NCI-H2196 treated with DMSO at 0.1 percent for 48 hours (cell line): Measurements from ENCODE around the gene REG3G.

ENCODE experiments used
- DNase-seq: peaks from one replicate; lab custom pipeline; 2025; ENCODE audit not compliant: unreplicated experiment; lab: John Stamatoyannopoulos, UW

Gene REG3G

DNA sequence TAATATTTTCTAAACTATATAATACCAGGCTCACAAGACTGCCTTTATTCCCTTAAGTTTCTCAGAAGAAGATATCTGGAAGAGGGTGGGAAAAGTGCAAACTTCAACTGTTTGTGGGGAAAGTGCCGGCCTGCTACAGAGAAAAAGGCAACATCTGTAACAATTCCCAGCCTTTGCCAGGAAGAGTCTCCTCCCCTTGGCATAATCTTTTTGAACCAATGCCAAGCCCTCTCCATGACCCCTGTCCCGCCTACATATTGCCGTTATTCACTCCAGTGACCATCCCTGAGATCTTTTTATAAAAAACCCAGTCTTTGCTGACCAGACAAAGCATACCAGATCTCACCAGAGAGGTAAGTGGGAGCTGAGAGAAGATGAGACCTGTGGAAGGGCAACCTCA, at the start of gene REG3G:
REG3G (plus strand) TSS at position 282 of the 400 bp plus-strand sequence. CDS start 392 bp downstream, outside the sequence.
- DNase-seq: no peak

DNA sequence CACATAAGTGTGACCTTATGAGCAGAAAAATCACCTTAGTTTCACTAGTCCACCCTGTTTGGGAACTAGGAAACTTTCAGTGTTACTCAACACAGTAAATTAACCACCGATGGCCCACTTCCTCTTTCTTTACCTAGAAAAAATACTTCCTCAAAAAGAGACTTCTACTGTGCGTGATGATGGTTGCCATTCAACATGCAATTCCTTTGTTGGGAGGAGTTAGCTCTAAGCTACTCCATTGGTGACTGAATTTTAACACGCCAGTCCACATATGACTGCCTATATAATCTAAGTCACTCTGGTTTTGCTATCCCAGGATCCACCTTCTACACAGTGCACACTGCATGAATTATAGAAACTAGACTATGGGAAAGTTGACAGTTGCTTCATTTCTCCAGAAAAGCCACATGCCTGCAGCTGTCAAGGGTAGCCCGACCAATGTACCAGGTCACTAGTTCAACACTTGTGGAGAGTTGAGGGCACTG, 47.8 kb upstream of the REG3G start:
- DNase-seq: no peak

DNA sequence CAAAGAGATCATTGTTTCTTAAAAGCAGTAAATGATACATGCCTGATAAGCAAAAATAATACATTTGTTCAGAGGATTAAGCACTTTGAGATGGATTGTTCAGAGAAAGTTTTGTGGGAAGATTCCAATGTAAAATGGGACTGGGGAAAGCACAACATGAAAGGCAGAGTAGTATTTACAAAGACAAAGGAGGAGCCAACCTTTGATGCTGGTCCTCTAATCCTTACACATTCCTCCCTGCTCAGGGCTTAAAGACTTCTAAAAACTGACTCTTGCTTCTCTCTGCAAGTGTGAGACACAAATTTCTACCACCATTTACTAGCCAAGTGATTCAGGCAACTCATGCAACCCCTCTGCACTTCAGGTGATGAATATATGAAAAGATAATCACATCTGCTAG, 47.2 kb upstream of the REG3G start:
- no peak for DNase-seq

DNA sequence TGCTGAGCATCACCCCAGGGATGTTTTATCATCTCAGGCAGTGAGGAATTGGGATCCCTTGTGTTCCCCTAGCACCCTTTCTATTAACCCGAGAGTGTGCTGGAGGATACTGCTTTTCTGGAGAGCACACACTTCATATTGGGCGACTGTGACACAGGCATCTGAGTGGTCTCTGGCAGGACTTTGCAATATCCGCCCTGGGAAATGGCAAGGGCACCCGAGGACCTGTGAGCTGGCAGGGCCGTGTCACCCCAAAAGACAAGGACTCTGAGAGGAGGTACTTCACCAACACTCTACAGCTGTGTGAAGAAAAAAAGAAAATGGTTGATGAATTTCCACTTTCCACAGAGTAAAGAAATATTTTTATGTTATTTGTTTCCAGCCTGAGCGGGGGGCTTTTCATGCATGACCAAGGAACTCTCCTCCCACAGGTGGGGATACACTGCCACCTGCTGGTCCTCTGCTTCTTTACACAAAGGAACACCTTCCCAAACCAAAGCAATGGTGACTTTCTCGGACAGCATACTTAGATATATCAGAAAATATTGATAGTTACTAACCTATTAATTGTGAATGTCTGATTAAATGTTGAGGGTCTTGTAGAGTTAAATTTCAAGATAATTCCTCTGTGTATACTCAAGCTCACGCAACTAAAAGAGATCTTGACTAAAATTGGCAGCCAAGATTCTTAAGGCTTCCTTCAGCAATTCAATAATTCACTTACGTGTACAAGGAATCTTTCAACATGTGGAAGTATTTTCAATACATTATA, 45.9 kb upstream of the REG3G start:
- DNase-seq: no peak

DNA sequence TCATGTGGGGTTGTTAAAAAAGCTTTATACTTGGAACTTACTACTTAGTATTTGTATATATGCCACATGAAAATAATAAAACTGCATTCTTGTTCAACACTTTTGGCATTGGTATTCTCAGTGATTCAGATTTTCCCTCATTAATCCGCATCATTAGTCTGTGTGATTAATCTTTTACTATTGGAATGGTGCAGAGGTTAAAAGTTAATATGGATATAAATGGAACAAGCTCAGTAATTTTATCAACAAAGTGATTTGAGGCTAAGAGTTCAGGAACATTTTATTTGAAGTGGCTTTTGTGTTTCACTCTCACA, 45.4 kb upstream of the REG3G start:
- no peak for DNase-seq

DNA sequence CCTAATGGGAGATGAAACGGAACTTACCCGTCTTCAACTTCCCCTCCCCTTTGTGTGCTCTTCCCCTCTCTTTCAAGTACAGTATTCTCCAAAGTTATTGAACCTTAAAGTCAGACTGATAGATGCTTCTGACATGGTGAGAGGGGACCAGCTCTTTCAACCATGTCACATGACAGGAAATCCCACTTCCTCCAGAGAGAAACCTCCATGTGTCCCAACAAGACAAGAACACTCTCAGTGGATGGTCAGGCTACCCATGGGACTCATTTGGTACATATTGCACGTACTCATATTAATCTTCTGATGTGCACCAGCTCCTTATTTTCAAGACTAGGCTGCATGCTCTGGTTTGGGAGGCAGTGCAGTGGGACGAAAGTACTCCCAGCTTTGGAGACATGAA, 44.6 kb upstream of the REG3G start:
- DNase-seq: no peak

DNA sequence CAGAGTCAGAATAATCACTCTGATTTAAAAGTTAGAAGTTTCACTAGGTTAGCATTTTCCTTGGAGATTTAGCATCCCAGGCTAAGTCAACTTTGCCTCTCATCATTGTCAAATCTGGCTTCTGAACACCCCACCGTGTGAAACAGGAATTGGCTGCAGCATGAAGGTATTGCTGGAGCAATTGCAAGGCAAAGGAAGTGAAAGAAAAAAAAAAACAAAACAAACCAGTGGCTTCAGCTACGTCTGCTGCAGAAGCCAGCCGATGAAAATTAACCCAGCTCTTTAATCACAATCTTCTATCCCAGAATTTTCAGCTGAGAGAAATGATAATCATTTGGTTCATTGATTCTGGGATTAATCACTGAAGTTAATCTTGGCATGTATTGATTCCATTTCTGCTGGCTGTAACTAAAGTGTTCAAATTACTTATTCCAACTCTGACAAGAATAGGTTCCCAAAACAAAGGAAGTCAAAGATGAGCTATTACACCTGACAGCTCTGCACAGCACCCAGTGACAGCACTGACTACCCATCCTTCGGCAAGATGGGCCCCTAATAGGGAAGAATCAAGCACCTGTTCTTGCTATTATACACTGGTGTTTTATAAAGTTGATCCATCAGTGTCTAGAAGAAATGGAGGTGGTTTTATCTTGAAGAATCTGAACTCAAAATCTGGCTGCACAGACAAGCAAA, 42.7 kb upstream of the REG3G start:
- DNase-seq: no peak

DNA sequence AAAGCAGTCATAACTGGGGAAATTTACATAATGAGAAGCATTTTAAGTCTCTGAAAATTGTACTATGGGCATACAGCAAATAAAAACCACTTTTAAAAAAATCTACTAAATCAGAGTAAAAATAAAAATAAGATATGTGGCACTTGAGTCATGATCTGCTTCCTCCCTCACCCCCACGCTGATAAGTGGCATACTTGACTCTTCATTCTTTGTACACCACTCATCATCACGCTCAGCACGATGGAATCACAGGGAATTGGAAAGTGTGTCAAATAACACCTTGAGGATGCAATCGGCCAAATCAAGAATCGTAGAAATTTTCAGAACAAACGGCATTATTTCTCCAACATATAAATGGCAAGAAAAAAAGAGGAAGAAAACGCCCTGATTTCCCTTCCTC, 41.1 kb upstream of the REG3G start:
- no peak for DNase-seq

DNA sequence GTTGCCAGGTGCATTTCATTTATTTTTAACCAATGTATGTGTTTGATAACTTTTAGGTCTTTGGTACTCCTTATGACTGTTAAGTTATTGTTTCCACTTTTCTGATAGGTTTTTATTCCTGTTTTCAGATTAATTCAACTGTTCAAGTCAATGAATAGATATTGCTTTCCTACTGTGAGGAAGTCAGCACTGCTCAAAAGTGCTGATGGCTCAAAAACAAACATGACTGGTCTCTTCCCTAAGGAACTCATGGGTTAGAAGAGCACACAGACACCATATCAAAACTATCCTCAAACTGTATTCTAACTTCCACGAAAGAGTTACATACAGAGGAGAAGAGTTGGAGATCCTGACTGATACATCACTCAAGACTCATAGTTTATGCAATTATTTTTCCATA, 39.9 kb upstream of the REG3G start:
- no peak for DNase-seq

DNA sequence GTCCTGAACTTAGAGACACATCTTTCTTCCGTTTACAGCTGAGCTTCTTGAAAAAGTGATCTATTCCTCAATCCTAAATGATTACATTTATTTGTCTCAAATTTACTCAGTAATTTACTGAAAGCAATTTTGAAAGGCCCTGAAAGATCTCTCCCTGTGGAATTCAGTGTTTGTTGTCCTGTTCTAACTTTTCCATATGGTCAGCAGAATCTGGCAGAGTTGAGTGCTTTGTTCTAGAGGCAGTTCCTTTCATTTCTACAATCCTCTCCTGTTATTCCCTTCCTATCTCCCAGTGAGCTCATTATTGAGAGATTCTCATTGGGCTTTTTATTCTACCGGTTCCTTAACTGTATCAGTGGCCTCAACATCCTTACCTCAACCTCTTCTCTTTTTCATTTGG, 36.5 kb upstream of the REG3G start:
- no peak for DNase-seq

DNA sequence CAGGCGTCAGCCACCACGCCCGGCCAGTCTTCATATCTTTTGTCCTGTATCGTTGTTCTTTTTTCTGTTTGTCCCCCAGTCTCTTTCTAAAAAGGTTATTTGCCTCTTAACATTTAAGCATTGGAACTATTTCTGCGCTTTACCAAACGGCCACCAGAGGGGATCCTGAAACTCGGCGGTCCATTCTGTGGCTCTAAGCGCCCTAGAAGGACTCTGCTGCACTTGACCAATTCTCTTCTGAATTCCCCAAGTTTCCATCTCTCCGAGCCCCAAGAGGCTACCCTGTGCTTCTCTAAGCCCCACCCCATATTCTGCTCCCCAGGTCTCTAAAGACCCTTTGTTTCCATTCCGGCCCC, 33.1 kb upstream of the REG3G start:
- DNase-seq: no peak

DNA sequence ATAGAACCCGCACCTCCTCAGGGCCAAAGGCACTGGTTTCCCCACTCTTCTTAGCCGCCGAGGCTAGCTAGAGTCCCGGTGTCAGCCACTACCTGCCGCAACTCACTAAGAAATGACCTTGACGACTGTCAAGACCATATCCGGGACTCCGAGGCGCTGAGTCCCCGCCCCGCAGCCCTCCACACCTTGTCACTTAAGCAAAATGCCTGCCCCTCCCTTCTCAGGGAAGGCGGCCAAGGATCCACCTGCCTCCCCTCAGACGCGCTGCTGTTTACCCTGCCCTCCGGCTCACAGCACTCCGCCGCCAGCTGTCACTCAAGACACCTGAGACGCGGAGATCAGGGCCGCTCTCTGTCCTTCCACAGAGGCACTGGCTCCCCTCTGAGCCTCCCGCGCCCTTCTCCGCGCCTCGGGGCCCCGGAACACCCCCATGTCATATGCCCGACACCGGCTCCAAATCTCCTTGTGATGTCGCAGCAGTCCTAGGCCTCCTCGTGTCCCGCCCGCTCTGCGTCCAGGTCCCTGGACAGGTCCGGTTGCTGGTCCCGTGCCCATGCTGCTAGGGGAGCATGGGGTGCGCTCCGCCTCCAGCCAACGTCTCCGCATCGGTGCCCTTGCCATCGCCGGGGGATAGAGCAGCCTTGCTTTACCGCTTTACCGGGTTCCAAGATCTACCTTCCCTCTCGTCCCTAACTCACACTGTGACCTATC, 32.5 kb upstream of the REG3G start:
- DNase-seq: no peak

DNA sequence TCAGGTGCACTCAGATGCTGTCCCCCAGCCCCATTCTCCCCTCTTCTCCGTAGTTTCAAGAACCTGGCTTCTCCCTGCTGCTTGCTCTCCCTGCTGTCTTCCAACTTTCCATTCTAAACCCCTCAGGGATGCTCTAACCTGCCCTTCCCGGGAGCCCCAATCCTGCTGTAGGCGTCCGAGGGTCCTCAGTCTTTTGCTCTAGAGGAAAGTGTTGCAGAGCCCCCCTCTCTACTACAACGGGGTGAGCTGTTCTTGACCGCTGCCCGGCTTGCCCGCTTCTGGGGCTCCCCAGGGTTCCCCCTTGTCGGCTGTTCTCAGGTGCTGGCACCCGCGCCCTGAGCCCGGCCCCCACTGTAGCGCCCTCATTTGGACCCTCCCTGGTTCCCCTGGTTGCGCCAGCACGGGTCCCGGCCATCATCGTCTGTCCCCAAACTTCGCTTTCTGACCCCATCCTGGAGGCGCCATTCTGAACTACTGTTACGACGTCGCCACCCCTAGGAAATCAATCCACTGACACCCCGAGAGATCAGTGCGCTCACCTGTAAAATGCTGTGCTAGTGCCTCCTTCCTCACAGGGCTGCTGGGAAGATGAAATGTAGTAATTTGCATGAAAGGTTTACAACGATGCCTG, 31.9 kb upstream of the REG3G start:
- no peak for DNase-seq

DNA sequence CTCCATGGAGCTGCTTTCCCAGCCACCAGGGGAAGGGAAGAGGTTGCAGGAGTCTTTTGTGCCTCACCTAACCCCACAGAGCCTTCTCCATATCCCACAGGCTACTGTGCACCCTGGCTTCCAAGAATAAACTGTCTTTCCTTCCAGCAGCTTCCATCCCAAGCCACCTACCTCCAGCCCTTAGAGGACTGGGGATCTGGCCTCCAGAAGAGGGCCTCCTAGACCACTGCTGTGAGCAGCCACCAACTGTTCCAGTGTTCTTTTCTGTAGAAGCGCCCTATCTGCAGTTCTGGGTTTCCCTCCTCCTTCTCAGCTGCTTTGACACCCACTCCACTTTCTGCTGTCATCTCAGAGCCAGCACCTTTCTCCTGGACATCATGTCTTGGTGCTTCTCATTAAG, 30.7 kb upstream of the REG3G start:
- no peak for DNase-seq

DNA sequence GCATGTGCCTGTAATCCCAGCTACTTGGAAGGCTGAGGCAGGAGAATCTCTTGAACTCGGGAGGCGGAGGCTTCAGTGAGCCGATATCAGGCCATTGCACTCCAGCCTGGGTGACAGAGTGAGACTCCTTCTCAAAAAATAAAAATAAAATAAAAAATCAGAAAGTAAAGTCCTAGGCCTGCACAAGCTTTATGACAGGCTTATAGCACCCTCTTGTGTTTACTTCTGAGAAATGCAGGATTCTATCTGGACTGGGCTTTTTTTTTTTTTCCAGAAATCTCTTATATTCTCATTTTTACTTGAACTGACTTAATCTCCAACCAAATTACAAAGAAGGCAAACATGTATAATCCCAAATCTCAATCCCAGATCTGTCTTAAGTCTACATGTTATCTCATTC, 26.1 kb upstream of the REG3G start:
- DNase-seq: no peak

DNA sequence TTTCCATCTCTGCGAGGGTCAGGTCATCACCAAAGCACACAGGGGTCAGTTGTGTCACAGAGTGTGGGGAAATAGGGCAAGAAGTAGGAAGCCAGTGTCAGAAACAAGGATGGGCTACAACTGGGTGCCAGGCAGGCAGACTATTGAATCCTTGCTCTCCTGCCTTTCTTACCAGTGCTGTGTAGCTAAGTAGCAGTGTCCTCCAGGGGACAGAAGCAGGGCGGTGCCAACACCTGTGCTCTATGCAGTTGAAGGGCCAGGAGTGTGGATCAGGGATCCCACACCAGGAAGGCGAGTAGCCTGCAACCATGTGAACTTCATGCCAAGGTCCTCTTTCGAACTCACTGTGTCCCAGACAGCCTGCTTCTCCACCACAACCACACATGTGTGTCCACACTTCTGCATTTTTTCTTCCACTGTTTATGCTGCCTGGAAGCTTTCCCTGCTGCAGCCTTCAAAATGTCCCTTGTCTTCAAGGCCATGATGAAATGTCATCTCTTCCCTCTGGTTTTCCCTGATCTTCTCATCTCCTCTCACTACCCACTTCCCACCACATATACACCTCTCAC, 25.4 kb upstream of the REG3G start:
- no peak for DNase-seq

DNA sequence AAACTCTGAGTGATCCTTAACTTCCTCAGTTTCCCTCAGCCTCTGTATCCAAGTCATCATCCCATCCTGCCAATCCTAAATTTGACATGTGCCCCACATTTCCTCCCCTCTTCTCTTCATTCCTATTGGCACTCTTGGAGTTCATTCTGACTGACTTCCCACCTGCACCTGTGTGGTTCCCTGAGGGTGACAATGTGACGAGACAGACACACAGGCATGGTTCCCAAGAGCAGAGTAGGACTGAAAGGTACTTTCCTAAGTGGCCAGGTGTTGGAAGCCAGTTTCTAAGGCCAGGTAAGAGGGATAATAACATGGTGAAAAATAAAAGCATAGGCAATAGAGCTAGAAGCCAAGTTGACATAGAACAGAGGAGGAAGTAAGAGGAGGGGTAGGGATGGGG, 24.2 kb upstream of the REG3G start:
- no peak for DNase-seq

DNA sequence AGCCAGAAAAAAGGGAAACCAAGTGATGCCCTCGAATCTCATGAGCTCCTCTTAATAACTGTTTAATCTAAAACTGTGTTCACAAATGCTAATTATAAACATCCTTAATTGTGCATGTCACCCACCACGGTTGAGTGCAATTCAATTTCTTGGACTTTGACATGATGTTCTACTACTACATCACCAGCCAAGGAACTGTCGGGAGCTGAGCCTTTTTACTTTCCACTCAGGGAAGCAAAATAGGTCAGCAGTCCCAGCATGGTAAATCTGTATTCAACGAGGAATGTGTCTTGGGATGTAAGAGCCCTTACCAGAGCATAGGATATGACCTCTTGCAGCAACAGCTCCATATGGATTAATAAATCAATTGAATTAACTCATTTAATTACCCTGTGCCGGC, 20.8 kb upstream of the REG3G start:
- no peak for DNase-seq

DNA sequence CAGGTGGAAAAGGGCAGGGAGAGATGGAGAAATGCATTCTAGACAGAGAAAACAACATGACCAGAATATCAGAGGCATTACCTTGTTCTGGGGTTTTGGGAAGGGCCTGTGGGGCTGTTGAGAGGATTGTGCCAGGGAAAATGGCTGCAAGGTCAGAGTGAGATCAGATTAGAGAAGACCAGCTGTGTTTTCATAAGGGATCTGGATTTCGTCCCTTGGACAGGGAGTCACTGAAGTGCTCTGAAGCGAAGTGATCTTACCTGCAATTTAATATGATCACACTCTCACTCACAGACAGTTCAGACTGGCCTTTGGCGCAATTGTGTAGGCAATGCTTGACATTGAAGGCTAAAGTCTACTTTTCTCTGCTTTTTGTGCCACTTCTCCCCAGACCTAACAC, 20.3 kb upstream of the REG3G start:
- DNase-seq: no peak

DNA sequence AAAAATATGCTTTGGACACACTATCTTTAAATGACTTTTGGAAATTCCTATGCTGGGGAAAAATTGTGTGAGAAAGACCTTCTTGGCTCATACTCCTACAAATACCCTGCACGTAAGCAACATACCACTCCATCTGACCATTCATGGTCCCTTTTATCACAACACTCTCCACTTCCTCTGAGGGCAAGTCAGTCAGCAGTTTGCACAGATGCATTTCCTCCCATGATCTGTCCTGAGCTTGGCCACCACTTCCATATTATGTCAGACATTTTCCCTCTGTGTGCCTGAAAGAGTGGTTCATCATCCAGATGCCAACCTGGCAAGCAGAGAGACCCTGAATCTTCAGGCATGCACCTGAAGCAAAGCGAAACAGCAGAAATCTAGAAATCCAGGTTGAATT, 16.1 kb upstream of the REG3G start:
- no peak for DNase-seq

DNA sequence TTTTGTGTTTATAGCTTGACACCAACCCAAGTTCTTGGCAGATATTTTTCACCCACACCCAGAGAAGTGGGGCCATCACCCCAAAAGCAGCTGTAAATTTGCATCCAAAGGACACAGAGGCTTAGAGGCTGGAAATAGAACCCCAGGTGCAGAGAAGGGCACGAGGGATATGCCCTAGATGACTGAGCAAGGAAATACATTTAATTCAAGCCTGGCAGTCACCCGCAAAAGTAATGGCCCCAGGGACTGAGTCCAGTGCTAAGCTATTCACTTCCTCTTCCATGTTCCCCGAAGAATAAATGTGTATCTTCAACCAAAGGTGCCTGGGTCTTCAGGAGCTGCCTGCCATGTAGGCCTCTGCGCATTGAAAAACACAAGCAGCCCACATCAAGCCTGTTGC, 14.0 kb upstream of the REG3G start:
- DNase-seq: no peak

DNA sequence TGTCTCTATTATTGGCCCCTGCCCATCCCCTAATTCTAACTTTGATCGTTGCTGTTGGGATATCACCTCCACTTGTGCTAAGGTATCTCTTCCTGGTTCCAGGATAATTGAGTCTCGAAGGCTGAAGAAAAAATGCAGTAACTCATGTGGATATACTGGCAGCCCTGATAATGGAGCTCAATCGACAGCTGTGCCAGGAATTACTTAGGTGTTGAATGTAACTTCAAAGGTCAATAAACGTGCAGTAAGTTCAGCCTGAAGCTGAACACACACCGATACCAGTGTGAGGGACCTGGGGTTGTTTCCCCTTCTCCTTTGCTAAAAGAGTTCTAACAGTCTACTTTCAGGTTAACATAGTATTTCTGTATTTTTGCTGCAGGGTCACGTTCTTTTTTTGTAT, 11.9 kb upstream of the REG3G start:
- no peak for DNase-seq
